HG02970 (cell line): ENCODE measurements around the gene BRK1.
"Not testable (repeated sequence)": the region's sequence is repeated elsewhere in the genome, so short reads cannot be mapped to it uniquely, and the experiment has no call there.

ENCODE experiments used
- ATAC-seq: cut with Tn5 transposase; IDR thresholded peaks from one replicate; pipeline ENCODE4 v1.9.1; 2021; ENCODE audit warnings: mild to moderate bottlenecking, moderate library complexity, moderate number of reproducible peaks; ENCODE audit not compliant: unreplicated experiment, low FRiP score

BRK1 gene

GRCh38 chr3:10142707-10143560 lies 27.5 kb downstream of the BRK1 start:
- ATAC-seq: no peak

DNA sequence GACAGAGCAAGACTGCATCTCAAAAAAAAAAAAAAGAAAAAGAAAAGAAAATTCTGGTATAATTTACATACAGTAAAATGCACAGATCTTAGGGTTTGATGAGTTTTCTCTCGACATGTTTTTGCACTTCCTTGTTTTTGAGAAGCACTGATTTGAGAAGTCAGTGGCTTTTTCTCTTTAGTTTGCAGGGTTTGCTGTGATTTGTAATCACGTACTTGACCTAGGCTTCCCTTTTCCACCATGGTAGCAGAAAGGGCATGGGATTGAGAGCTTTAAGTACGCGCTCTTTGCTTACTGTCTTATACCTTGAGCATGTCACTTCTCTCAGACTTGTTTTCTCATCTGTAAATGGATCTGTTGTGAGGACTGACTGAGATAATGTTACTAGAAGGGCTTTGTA lies 30.2 kb downstream of the BRK1 start:
- ATAC-seq: no peak

- ATAC-seq: no peak
Observed at GRCh38 chr3:10149226-10149625, 33.8 kb downstream of the BRK1 start.

GRCh38 chr3:10150987-10151386 lies 35.5 kb downstream of the BRK1 start:
- ATAC-seq: no peak

- ATAC-seq: no peak
Observed at GRCh38 chr3:10154335-10155122, 39.1 kb downstream of the BRK1 start.

GRCh38 chr3:10155123-10155472 lies 39.6 kb downstream of the BRK1 start:
- ATAC-seq: no peak

DNA sequence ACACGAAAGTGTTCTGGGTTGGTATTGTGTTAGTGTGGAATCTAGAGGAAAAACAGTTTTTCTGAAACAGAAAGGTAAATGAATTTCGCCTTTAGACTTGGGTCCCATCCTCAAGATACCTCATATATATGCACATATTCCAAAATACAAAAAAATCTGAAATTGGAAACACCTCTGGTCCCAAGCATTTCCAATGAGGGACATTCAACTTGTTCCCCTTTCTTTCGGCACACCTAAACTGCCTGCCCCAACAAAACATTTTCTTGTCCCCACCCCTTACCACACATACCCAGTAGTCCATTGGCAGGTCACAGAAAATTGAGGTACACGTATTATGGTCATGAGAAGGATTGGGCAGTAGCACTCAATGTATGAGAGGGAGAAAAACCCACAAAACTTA lies 40.2 kb downstream of the BRK1 start:
- no peak for ATAC-seq

GRCh38 chr3:10157031-10157430 lies 41.6 kb downstream of the BRK1 start:
- no peak for ATAC-seq

DNA sequence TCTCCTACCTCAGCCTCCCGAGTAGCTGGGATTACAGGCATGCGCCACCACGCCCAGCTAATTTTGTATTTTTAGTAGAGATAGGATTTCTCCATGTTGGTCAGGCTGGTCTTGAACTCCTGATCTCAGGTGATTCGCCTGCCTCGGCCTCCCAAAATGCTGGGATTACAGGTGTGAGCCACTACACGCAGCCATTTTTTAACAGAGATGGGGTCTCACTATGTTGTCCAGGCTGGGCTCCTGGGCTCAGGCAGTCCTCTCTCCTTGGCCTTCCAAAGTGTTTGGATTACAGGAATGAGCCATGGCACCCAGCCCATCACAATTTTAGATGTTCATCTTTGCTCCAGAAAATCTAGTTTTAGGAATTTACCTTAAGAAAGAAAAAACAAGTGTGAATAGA lies 43.1 kb downstream of the BRK1 start:
- ATAC-seq: not testable (repeated sequence)

GRCh38 chr3:10160346-10160745 lies 44.9 kb downstream of the BRK1 start:
- ATAC-seq: no peak

GRCh38 chr3:10160925-10161324 lies 45.5 kb downstream of the BRK1 start:
- no peak for ATAC-seq

GRCh38 chr3:10162185-10162584 lies 46.7 kb downstream of the BRK1 start:
- no peak for ATAC-seq

DNA sequence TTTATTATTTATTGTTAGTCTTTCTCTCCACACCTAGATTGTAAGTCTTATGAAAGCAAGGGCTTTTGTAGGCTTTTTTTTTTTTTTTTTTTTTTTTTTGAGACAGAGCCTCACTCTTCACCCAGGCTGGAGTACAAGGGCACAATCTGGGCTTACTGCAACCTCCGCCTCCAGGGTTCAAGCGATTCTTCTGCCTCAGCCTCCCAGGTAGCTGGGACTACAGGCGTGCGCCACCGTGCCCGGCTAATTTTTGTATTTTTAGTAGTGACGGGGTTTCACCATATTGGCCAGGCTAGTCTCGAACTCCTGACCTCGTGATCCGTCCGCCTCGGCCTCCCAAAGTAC lies 48.7 kb downstream of the BRK1 start:
- ATAC-seq: not testable (repeated sequence)

GRCh38 chr3:10164546-10165393 lies 49.3 kb downstream of the BRK1 start, which contains the start of gene IRAK2:
IRAK2 (plus strand) TSS chr3:10164919; CDS start chr3:10164955, 36 bp downstream.
- ATAC-seq: peak; percentile 53

GRCh38 chr3:10166213-10166604 lies 50.7 kb downstream of the BRK1 start:
- no peak for ATAC-seq

DNA sequence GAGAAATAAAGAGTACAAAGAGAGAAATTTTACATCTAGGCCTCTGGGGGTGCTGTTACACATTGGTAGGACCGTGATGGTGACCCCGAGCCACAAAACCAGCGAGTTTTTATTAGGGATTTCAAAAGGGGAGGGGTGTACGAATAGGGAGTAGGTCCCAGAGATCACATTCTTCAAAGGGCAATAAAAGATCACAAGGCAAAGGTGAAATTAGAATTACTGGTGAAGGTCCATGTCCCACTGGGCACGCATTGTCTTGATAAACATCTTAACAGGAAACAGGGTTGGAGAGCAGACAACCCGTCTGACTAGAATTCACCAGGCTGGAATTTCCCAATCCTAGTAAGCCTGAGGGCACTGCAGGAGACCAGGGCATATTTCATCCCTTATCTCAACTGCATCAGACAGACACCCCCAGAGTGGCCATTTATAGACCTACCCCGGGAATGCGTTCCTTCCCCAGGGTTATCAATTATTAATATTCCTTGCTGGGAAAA lies 53.6 kb downstream of the BRK1 start:
- no peak for ATAC-seq

GRCh38 chr3:10170915-10171478 lies 55.5 kb downstream of the BRK1 start:
- no peak for ATAC-seq

- ATAC-seq: no peak
Observed at GRCh38 chr3:10173095-10173925, 57.8 kb downstream of the BRK1 start.

- no peak for ATAC-seq
Observed at GRCh38 chr3:10173926-10174435, 58.5 kb downstream of the BRK1 start.
